Measurements from ENCODE around the gene CAMSAP3. TPM values are rescaled to one million over a fixed set of nuclear protein-coding genes. Genes with fewer than 3 reads are reported as not detected.

CAMSAP3 gene
- total and polyA plus RNA-seq, 2 donors (not counting 1 experiment from before 2014, with no cell fraction given) = 1.0 to 1.3 TPM

DNA sequence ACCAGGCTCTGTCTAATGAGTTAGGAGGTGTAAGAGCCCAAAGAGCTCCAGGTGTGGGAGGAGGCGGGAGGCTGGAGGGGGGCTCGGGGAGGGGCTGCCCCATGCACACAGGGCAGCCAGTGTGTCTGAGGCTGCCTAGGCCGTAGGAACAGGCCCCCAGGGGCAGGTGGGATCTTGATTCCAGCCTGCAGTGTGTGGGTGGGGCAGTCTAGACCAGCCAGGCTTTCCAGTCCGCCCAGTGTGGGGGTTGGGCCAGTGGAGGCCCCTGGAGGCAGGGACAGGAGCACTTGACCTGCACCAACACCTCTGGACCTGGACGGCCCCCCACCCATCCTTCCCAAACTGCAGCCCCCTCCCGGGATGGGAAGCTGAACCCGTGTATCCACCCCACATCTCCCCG lies 5.4 kb upstream of the CAMSAP3 start:
- no peaks in the 10 kb centered on the region for H3K9me3 ChIP-seq (ENCODE audit: control extremely low read depth in 1 of 3, control insufficient read depth in 2 of 3, insufficient read depth in 1 of 3, low read length in 2 of 3)
- no peaks in the 10 kb centered on the region for H3K36me3 ChIP-seq (replicated peaks in 1 of 2; ENCODE audit: control extremely low read depth in 1 of 2, control insufficient read depth in 1 of 2, extremely low read depth in 1 of 2, insufficient read depth in 2 of 2, low read length in 1 of 2)
- Mint-ChIP-seq H3K4me1 (peaks cover 2% of the 10 kb centered on the region), H3K9me3 (ENCODE audit: insufficient read depth) (no peaks in the 10 kb centered on the region), H3K4me3 (no peak overlapping the region), H3K27ac (no peak overlapping the region), H3K27me3 (peaks cover 22% of the 10 kb centered on the region)
- H3K79me2 ChIP-seq (ENCODE audit: control insufficient read depth, insufficient read depth, low read length) = no peaks in the 10 kb centered on the region
- H3K27ac ChIP-seq (ENCODE audit: low read length in 2 of 2) = no peak overlapping the region
- ATAC-seq (ENCODE audit: low read depth) (no peak), DNase-seq (no peak)
- H2AFZ ChIP-seq (ENCODE audit: insufficient read depth, low read depth, low read length, poor library complexity, severe bottlenecking) = no peak overlapping the region
- H3K9ac ChIP-seq (ENCODE audit: low read length) = no peak overlapping the region
- intact Hi-C loops (cut with micrococcal nuclease) = no loop called here
- H4K20me1 ChIP-seq (ENCODE audit: control insufficient read depth, insufficient read depth, low read length, poor library complexity, severe bottlenecking) = no peaks in the 10 kb centered on the region
- TF ChIP-seq EZH2 (IDR thresholded peaks at IDR 0.05; ENCODE audit: borderline replicate concordance, insufficient read depth, low read depth, low read length, poor library complexity, severe bottlenecking) (no peak), CTCF (IDR thresholded peaks at IDR 0.05) (no peak)
- H3K4me2 ChIP-seq (replicated peaks; ENCODE audit: low read depth, low read length, poor library complexity, severe bottlenecking) = no peak overlapping the region
- no peak overlapping the region for H3K4me3 ChIP-seq (ENCODE audit: control extremely low read depth in 1 of 5, extremely low read depth in 1 of 5, insufficient read depth in 1 of 5, low read depth in 2 of 5, low read length in 4 of 5)
- ChIA-PET CTCF (no interaction called here), POLR2A (no interaction called here)
- peaks cover 0 to 23% (median 4%) of the 10 kb centered on the region in 4 experiments for H3K27me3 ChIP-seq (replicated peaks in 1 of 4; ENCODE audit: control extremely low read depth in 1 of 4, control insufficient read depth in 3 of 4, insufficient read depth in 4 of 4, low read length in 3 of 4)
- H3K4me1 ChIP-seq (ENCODE audit: control insufficient read depth in 2 of 2, insufficient read depth in 2 of 2, low read length in 2 of 2) = peaks cover 2% of the 10 kb centered on the region in 2 donors
- WGBS (ENCODE audit: insufficient coverage) = 64% methylated on average over 8 of the region's 8 CpGs

GRCh38 chr19:7596211-7596937 lies 711 bp downstream of the CAMSAP3 start:
- no peak overlapping the region for H3K27ac Mint-ChIP-seq
- no peaks in the 10 kb centered on the region for H3K36me3 ChIP-seq (replicated peaks in 1 of 2; ENCODE audit: control extremely low read depth in 1 of 2, control insufficient read depth in 1 of 2, extremely low read depth in 1 of 2, insufficient read depth in 2 of 2, low read length in 1 of 2)
- DNase-seq = peak; percentile 52
- peaks cover 11% of the 10 kb centered on the region for H3K4me1 Mint-ChIP-seq
- ChIA-PET CTCF (interaction anchor here (1.4 to 1.5 kb wide), 2 partner anchors 28 to 325 kb away, joined by 3 to 7 read pairs; no protein-coding TSS in a partner anchor), POLR2A (interaction anchor here (0.5 to 0.6 kb wide), 3 partner anchors 8 to 198 kb away, joined by 4 to 10 read pairs (median 8); no protein-coding TSS in a partner anchor)
- H3K4me3 ChIP-seq (ENCODE audit: control extremely low read depth in 1 of 5, extremely low read depth in 1 of 5, insufficient read depth in 1 of 5, low read depth in 2 of 5, low read length in 4 of 5) = peak overlapping the region in 3 of 5 experiments; percentile 33 to 47 (median 33)
- ATAC-seq (ENCODE audit: low read depth) = peak; percentile 21
- H3K27ac ChIP-seq (ENCODE audit: low read length in 2 of 2) = no peak overlapping the region
- H3K4me1 ChIP-seq (ENCODE audit: control insufficient read depth in 2 of 2, insufficient read depth in 2 of 2, low read length in 2 of 2) = peaks cover 11 to 13% of the 10 kb centered on the region in 2 donors
- H3K27me3 ChIP-seq (replicated peaks in 1 of 4; ENCODE audit: control extremely low read depth in 1 of 4, control insufficient read depth in 3 of 4, insufficient read depth in 4 of 4, low read length in 3 of 4) = peaks cover 0 to 47% (median 11%) of the 10 kb centered on the region in 4 experiments
- intact Hi-C loops (cut with micrococcal nuclease) = no loop called here
- H3K4me2 ChIP-seq (replicated peaks; ENCODE audit: low read depth, low read length, poor library complexity, severe bottlenecking) = peak overlapping the region; percentile 87
- TF ChIP-seq EZH2 (IDR thresholded peaks at IDR 0.05; ENCODE audit: borderline replicate concordance, insufficient read depth, low read depth, low read length, poor library complexity, severe bottlenecking) = no peak
- TF ChIP-seq CTCF (IDR thresholded peaks at IDR 0.05) = no peak
- H4K20me1 ChIP-seq (ENCODE audit: control insufficient read depth, insufficient read depth, low read length, poor library complexity, severe bottlenecking) = no peaks in the 10 kb centered on the region
- H2AFZ ChIP-seq (ENCODE audit: insufficient read depth, low read depth, low read length, poor library complexity, severe bottlenecking) = peak overlapping the region; percentile 81
- peak overlapping the region; percentile 48 for H3K9ac ChIP-seq (ENCODE audit: low read length)
- H3K79me2 ChIP-seq (ENCODE audit: control insufficient read depth, insufficient read depth, low read length) = no peaks in the 10 kb centered on the region
- H3K9me3 ChIP-seq (ENCODE audit: control extremely low read depth in 1 of 3, control insufficient read depth in 2 of 3, insufficient read depth in 1 of 3, low read length in 2 of 3) = peaks cover 0 to 4% (median 0%) of the 10 kb centered on the region in 3 donors
- H3K9me3 Mint-ChIP-seq (ENCODE audit: insufficient read depth) = peaks cover 2% of the 10 kb centered on the region
- WGBS (ENCODE audit: insufficient coverage) = 3% methylated on average over 52 of the region's 70 CpGs
- H3K27me3 Mint-ChIP-seq = peaks cover 40% of the 10 kb centered on the region
- peak overlapping the region; percentile 64 for H3K4me3 Mint-ChIP-seq

Data from B cell (primary cell).